GM12878 (cell line): ENCODE data around the gene AKAP12. TPM values are rescaled to one million over a fixed set of nuclear protein-coding genes. Genes with fewer than 3 reads are reported as not detected.

Experiments used
- ATF3 ChIP-seq: IDR thresholded peaks from 2 replicates; pipeline ENCODE4 v1.6.1; 2011; ENCODE audit warnings: low read depth, mild to moderate bottlenecking, low read length, moderate library complexity, borderline replicate concordance; ENCODE audit errors: extremely low read depth
- ATF7 ChIP-seq: fragments of 450-650 bp; IDR thresholded peaks from 2 replicates; pipeline ENCODE4 v1.6.1; 2016; ENCODE audit warnings: low read depth, mild to moderate bottlenecking
- BCLAF1 ChIP-seq: fragments of 450-650 bp; IDR thresholded peaks from 2 replicates; pipeline ENCODE4 v1.6.1; 2017; ENCODE audit warnings: antibody characterized with exemption, mild to moderate bottlenecking, moderate library complexity
- FOXM1 ChIP-seq: IDR thresholded peaks from 2 replicates; pipeline ENCODE4 v1.6.1; 2012; ENCODE audit warnings: low read depth, mild to moderate bottlenecking, inconsistent platforms, low read length, moderate library complexity
- HSF1 ChIP-seq: fragments of 150-350 bp; IDR thresholded peaks from 2 replicates; pipeline ENCODE4 v1.6.1; 2014; ENCODE audit warnings: mild to moderate bottlenecking, low read depth, low read length
- KAT2A ChIP-seq: conservative IDR thresholded peaks from 2 replicates; pipeline ENCODE4 v1.6.1; 2011; ENCODE audit warnings: low read depth, low read length; ENCODE audit not compliant: control insufficient read depth
- MEF2B ChIP-seq: fragments of 450-650 bp; IDR thresholded peaks from 2 replicates; pipeline ENCODE4 v1.6.1; 2018; ENCODE audit warnings: mild to moderate bottlenecking, moderate library complexity; ENCODE audit not compliant: partially characterized antibody, poor library complexity, severe bottlenecking
- NRF1 ChIP-seq: conservative IDR thresholded peaks from 2 replicates; pipeline ENCODE4 v1.6.1; 2011; ENCODE audit warnings: mild to moderate bottlenecking, low read depth, low read length, improper control_type of control experiment
- PAX8 ChIP-seq: fragments of 450-650 bp; IDR thresholded peaks from 2 replicates; pipeline ENCODE4 v1.6.1; 2017; ENCODE audit warnings: mild to moderate bottlenecking, moderate library complexity
- PML ChIP-seq: IDR thresholded peaks from 2 replicates; pipeline ENCODE4 v1.6.1; 2012; ENCODE audit warnings: low read length, inconsistent platforms
- TBL1XR1 ChIP-seq: IDR thresholded peaks from 2 replicates; pipeline ENCODE4 v1.6.1; 2012; ENCODE audit warnings: low read depth, low read length, improper control_type of control experiment
- YBX1 ChIP-seq: fragments of 450-650 bp; IDR thresholded peaks from 2 replicates; pipeline ENCODE4 v1.6.1; 2016; ENCODE audit warnings: antibody characterized with exemption
- ZBED1 ChIP-seq: IDR thresholded peaks from 2 replicates; pipeline ENCODE4 v1.6.1; 2016; ENCODE audit warnings: borderline replicate concordance
- polyA plus RNA-seq, 11 experiments: library from polyadenylated mRNA; depleted of rRNA in 4 of 11; unstranded in 6 of 11; stranded (reverse) in 5 of 11; fragments of >200 nt; fragmentation: Nextera tagmentation in 4 of 11; fragmentation: Illumina TruSeq in 1 of 11; extraction: Ambion mirVana in 4 of 11; extraction: Trizol in 1 of 11; gene quantifications; 1 replicate in 1 of 11; 2 replicates in 10 of 11; pipeline versions ENCODE4 v1.2.1 to v1.2.3, GENCODE V29; 2011 to 2016; ENCODE audit warnings: inconsistent platforms in 2 of 11, missing spikeins in 2 of 11, low read depth in 1 of 11
- total RNA-seq, 4 experiments: library from RNA; depleted of rRNA in 3 of 4; stranded (reverse); fragments of >200 nt in 3 of 4; fragmentation: Illumina TruSeq in 1 of 4; extraction: Trizol in 1 of 4; gene quantifications; 2 replicates each; pipeline versions ENCODE4 v1.2.1 to v1.2.3, GENCODE V29; 2013 to 2021

The AKAP12 gene
- total and polyA plus RNA-seq, 10 of the 15 experiments (the other 5 are each of a cell fraction or from before 2014, with no cell fraction given): under 0.01 to 0.72 (median 0.06) TPM; not detected in 4

- no peak for TF ChIP-seq BCLAF1
- TF ChIP-seq PAX8: no peak
- no peak for TF ChIP-seq HSF1
- TF ChIP-seq NRF1: no peak
- TF ChIP-seq YBX1: no peak
- TF ChIP-seq TBL1XR1: no peak
- no peak for TF ChIP-seq ATF7
- TF ChIP-seq ZBED1: no peak
- no peak for TF ChIP-seq MEF2B
- TF ChIP-seq ATF3: no peak
- TF ChIP-seq FOXM1: no peak
- no peak for TF ChIP-seq PML
- TF ChIP-seq KAT2A: no peak
Measured at GRCh38 chr6:151365233-151365632, 125.5 kb downstream of the AKAP12 start (continued).
